Ovary (tissue), 9 donors: Measurements from ENCODE around the gene APBA1. TPM values are rescaled to one million over a fixed set of nuclear protein-coding genes. Genes with fewer than 3 reads are reported as not detected.

ENCODE experiments used
- DNase-seq, 5 donors: peaks; one replicate each; pipeline ENCODE4 v3.0.0-alpha.2; 2019 to 2020
- H3K27ac ChIP-seq, 2 donors: fragments of 200-600 bp; one replicate each; pipeline versions ENCODE4 v1.5.1 to v1.8.0; 2019 to 2022
- H3K27me3 ChIP-seq: fragments of 200-600 bp; one replicate; pipeline ENCODE4 v1.8.0; 2022
- H3K36me3 ChIP-seq: fragments of 200-600 bp; sonication (generic); one replicate; pipeline ENCODE4 v1.5.1; 2019
- H3K4me1 ChIP-seq: one replicate; pipeline ENCODE4 v1.8.1; 2013; ENCODE audit warnings: mild to moderate bottlenecking, moderate library complexity; ENCODE audit not compliant: insufficient read depth
- H3K4me3 ChIP-seq: fragments of 200-600 bp; sonication (generic); one replicate; pipeline ENCODE4 v1.5.1; 2017
- H3K9me3 ChIP-seq, 2 donors: fragments of 200-600 bp in 1 of 2; sonication (generic) in 1 of 2; one replicate each; pipeline versions ENCODE4 v1.5.1 to v1.8.1; 2013 to 2019; ENCODE audit warnings: mild to moderate bottlenecking in 1 of 2, moderate library complexity in 1 of 2
- EP300 ChIP-seq: sonication (generic); formaldehyde crosslinking; IDR thresholded peaks from one replicate; pipeline ENCODE4 v1.6.1; 2017; ENCODE audit warnings: antibody characterized with exemption
- POLR2A ChIP-seq: fragments of 450-650 bp; IDR thresholded peaks from one replicate; pipeline ENCODE4 v1.6.1; 2017; ENCODE audit warnings: antibody characterized with exemption, mild to moderate bottlenecking, moderate library complexity
- WGBS, 3 donors: extraction: QIAGEN DNeasy Blood & Tissue Kit in 1 of 3; methylation state at CpG; one replicate each; pipeline versions ENCODE4 v1.1.5 to v1.1.7; 2013 to 2017; 5-methylcytosine and 5-hydroxymethylcytosine counted together
- intact Hi-C, 4 donors: fragments of 100-400 bp; cut with DNase I; formaldehyde crosslinking; loops; one replicate each; pipeline versions ENCODE4 v1.11.0 to v1.15.1; 2022 to 2023
- polyA plus RNA-seq, 2 donors: library from polyadenylated mRNA; stranded (reverse); fragments of 200-250 nt in 1 of 2; fragments of 350-450 nt in 1 of 2; fragmentation: Illumina TruSeq in 1 of 2; extraction: RNeasy Lipid Tissue Mini Kit (QIAGEN cat#74804) in 1 of 2; gene quantifications; one replicate each; pipeline ENCODE4 v1.2.3, GENCODE V29; 2013 to 2014
- total RNA-seq, 7 donors: library from RNA; depleted of rRNA in 2 of 7; stranded (reverse); fragments of >200 nt in 2 of 7; fragmentation: NEBNext Ultra II Directional in 3 of 7; extraction: Animal tissue kit (Norgen Biotek cat#: 25700) in 3 of 7; gene quantifications; one replicate each; pipeline versions ENCODE4 v1.1.0 to v1.2.4, GENCODE V29; 2016 to 2023
- TF ChIP-seq, protein P1 (sequence below), 3 donors: fragments of 450-650 bp in 2 of 3; fragments of 200-600 bp in 1 of 3; IDR thresholded peaks; one replicate each; pipeline versions ENCODE4 v1.5.1 to v1.8.0; 2016 to 2022; ENCODE audit warnings: antibody characterized with exemption in 3 of 3, mild to moderate bottlenecking in 1 of 3
- donor health status: DM: no; HTN: no; CAD: no; lungs with moderate emphysema.
- donor health status: DM: no; HTN: no; CAD: no.
- donor health status: Bipolar disorder and iron deficiency.
- donor health status: DM: yes; HTN: yes; CAD: no.
- donor health status: DM: no; HTN: no; CAD: no.
- donor health status: DM: yes; HTN: yes; CAD: no.

The APBA1 gene
- total and polyA plus RNA-seq, 9 donors: 2.8 to 17.6 (median 12.9) TPM

DNA sequence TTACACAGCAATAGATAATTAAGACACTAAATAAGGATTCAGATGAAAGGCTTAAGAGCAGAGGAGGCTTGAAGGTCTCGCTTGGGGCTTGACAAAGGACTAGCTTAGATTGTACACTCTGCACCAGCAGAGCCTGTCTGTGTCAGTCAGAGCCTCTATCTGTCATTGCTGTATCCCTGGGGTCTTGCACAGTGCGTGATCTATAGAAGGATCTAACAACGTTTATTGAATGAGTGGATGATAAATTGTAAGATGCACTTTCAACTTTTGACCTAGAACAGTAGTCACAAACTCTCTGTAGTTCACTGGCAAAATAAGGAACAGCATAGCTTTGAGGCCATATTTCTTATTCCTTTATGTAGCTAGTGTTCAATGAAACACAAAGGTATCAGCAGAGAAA, 173.7 kb downstream of the APBA1 start:
- H3K36me3 ChIP-seq: no peaks in the 10 kb centered on the region
- intact Hi-C loops: no loop called here
- no peak overlapping the region for H3K27ac ChIP-seq
- no peak for DNase-seq
- TF ChIP-seq POLR2A: no peak
- TF ChIP-seq, protein P1, sequence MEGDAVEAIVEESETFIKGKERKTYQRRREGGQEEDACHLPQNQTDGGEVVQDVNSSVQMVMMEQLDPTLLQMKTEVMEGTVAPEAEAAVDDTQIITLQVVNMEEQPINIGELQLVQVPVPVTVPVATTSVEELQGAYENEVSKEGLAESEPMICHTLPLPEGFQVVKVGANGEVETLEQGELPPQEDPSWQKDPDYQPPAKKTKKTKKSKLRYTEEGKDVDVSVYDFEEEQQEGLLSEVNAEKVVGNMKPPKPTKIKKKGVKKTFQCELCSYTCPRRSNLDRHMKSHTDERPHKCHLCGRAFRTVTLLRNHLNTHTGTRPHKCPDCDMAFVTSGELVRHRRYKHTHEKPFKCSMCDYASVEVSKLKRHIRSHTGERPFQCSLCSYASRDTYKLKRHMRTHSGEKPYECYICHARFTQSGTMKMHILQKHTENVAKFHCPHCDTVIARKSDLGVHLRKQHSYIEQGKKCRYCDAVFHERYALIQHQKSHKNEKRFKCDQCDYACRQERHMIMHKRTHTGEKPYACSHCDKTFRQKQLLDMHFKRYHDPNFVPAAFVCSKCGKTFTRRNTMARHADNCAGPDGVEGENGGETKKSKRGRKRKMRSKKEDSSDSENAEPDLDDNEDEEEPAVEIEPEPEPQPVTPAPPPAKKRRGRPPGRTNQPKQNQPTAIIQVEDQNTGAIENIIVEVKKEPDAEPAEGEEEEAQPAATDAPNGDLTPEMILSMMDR (IDR thresholded peaks at IDR 0.05): no peak
- no peak for TF ChIP-seq EP300
- H3K4me1 ChIP-seq: peaks cover 9% of the 10 kb centered on the region
- no peak overlapping the region for H3K4me3 ChIP-seq
- H3K9me3 ChIP-seq: no peaks in the 10 kb centered on the region
- no peaks in the 10 kb centered on the region for H3K27me3 ChIP-seq
- WGBS, 3 donors: 85 to 93% (median 85%) methylated on average over 3 of the region's 3 CpGs

DNA sequence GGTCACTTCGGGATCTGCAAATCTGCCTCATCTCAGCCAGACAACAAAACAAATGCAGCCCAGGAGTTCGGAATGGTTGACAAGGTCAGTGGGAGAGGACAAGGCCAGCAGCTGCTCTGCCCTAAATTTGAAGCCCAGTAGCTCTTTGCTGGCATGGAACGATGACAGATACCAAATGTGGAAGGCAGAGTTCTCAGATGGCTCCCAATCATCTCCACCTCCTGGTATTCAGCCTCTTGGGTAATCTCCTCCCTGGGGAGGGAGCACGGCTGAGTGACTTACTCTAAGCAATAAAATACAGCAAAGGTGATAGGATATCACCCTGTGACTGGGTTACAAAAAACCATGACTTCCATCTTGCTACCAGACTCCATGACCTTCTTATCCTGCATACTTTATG, 174.4 kb downstream of the APBA1 start:
- DNase-seq: no peak

DNA sequence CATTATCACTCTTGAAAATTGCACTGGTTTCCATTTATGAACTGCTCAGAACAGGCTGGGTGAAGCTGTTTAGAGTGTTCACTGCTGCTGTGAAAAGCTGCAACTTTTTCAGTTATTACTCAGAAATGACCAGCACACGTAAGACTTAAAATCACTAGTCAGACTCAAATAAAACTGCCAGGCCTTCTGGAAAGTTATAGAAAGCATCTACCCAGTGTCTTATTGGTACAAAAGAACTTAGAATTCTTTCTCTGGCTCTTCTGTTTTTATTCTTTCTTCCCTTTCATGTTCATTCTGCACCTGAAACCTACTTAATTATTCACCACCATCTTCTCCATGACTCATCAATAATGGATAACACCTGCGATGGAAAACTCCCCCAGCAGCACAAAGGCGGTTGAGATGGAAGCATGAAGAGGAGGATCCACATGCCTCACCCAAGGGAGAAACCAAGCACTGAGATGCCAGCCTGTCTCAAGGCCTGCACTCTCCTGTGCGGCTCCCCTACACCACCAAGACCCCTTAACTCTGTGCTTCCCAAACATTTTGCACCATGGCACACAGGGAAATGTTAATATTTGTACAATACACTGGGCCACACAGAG, 175.2 kb downstream of the APBA1 start:
- intact Hi-C loops: no loop called here
- Histone ChIP-seq H3K27me3 (no peaks in the 10 kb centered on the region), H3K36me3 (no peaks in the 10 kb centered on the region), H3K4me1 (peaks cover 9% of the 10 kb centered on the region), H3K4me3 (no peak overlapping the region), H3K9me3 (no peaks in the 10 kb centered on the region), H3K27ac (no peak overlapping the region)
- TF ChIP-seq POLR2A (no peak), EP300 (no peak)
- TF ChIP-seq, protein P1 (IDR thresholded peaks at IDR 0.05): no peak
- WGBS, 3 donors: 82 to 95% (median 94%) methylated on average over 4 of the region's 4 CpGs
- no peak for DNase-seq

More for the DNA sequence above, 174.4 kb downstream of the APBA1 start:
- WGBS, 3 donors: 62 to 74% (median 74%) methylated on average over 4 of the region's 4 CpGs
- Histone ChIP-seq H3K9me3 (no peaks in the 10 kb centered on the region), H3K27ac (no peak overlapping the region), H3K27me3 (no peaks in the 10 kb centered on the region), H3K36me3 (no peaks in the 10 kb centered on the region), H3K4me3 (no peak overlapping the region), H3K4me1 (peaks cover 9% of the 10 kb centered on the region)
- intact Hi-C loops: no loop called here
- TF ChIP-seq, protein P1 (IDR thresholded peaks at IDR 0.05): no peak
- TF ChIP-seq POLR2A (no peak), EP300 (no peak)

DNA sequence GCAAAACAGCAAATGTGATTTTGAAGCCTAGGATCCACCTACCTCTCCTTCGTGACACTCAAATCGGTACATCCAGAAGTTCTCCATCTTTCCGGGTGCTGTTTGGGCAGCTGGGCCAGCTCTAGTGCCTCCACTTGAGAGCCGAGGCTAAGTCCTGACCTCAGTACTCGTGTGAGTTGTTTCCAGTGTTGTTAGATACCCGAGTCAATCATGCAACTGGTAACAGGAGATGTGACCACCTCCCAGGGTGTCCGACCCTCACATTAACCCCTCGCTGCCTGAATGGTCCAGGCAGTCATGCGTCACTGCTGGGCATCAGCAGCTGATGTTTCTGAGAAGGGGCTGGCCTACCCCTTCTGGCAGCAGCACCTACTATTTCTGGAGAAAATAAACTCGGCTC, 176.9 kb downstream of the APBA1 start:
- TF ChIP-seq, protein P1 (IDR thresholded peaks at IDR 0.05): no peak
- no peak for TF ChIP-seq EP300
- TF ChIP-seq POLR2A: no peak
- 72 to 74% (median 72%) methylated on average over 10 of the region's 10 CpGs for WGBS, 3 donors
- Histone ChIP-seq H3K36me3 (no peaks in the 10 kb centered on the region), H3K27ac (no peak overlapping the region), H3K27me3 (no peaks in the 10 kb centered on the region), H3K4me3 (no peak overlapping the region), H3K4me1 (peaks cover 2% of the 10 kb centered on the region), H3K9me3 (no peaks in the 10 kb centered on the region)
- intact Hi-C loops: no loop called here
- DNase-seq: no peak
